ENCODE measurements around the gene MB.

- TF ChIP-seq CTCF (IDR thresholded peaks at IDR 0.05) (no peak), POLR2A (IDR thresholded peaks at IDR 0.05) (no peak)
These were observed 57.6 kb downstream of the MB start for GRCh38 chr22:35559354-35560005.

Measured in testis (tissue), 2 donors.